HL-60 (cell line): ENCODE results near the gene PPP1R1B.

ENCODE experiments used
- CTCF ChIP-seq: IDR thresholded peaks from one replicate; pipeline ENCODE4 v1.5.1; 2011; ENCODE audit warnings: low read length, control low read depth, inconsistent platforms; ENCODE audit not compliant: insufficient read depth
- GABPA ChIP-seq: IDR thresholded peaks from 2 replicates; pipeline ENCODE4 v1.6.1; 2012; ENCODE audit warnings: low read depth
- POLR2AphosphoS5 ChIP-seq: IDR thresholded peaks from 2 replicates; pipeline ENCODE4 v1.6.1; 2012; ENCODE audit warnings: low read depth
- REST ChIP-seq: IDR thresholded peaks from 2 replicates; pipeline ENCODE4 v1.6.1; 2012; ENCODE audit warnings: low read depth; ENCODE audit not compliant: insufficient replicate concordance

GRCh38 chr17:39598630-39599003, 28.1 kb upstream of the PPP1R1B start:
- no peak for TF ChIP-seq CTCF
- TF ChIP-seq REST, result no peak
- TF ChIP-seq GABPA, result no peak
- no peak for TF ChIP-seq POLR2AphosphoS5
